IMR-90 (cell line): ENCODE data around the gene FOSL1. TPM values are rescaled to one million over a fixed set of nuclear protein-coding genes. Genes with fewer than 3 reads are reported as not detected.

ENCODE experiments used
- ATAC-seq: fragments of 200-7000 bp; cut with Tn5 transposase; 2 replicates; pipeline ENCODE4 v1.9.1; 2020; ENCODE audit warnings: low read depth, mild to moderate bottlenecking, moderate library complexity
- BruUV-seq: library from RNA; stranded (reverse); fragments of 400-500 nt; replicated peaks from 2 replicates; lab custom pipeline; 2021; lab: Mats Ljungman, UMichigan
- CTCF ChIA-PET: fragments of 300-600 bp; formaldehyde crosslinking; extraction: SDS; loops from one replicate; lab custom pipeline; 2021; ENCODE audit warnings: antibody characterized with exemption; lab: Yijun Ruan, JAX
- POLR2A ChIA-PET: fragments of 300-600 bp; sonication (Branson Sonifier 250); formaldehyde crosslinking; loops from one replicate; lab custom pipeline; 2022; ENCODE audit warnings: antibody characterized with exemption; ENCODE audit not compliant: unreplicated experiment; lab: Charles Lee
- DNase-seq: peaks from one replicate; pipeline ENCODE4 v3.0.0; 2013
- H2AFZ ChIP-seq: replicated peaks from 2 replicates; pipeline ENCODE3; 2013; ENCODE audit warnings: low read length, mild to moderate bottlenecking; ENCODE audit not compliant: poor library complexity
- H2AK5ac ChIP-seq: 2 replicates; pipeline ENCODE4 v1.6.1; 2013; ENCODE audit warnings: low read depth, low read length, inconsistent platforms
- H2AK9ac ChIP-seq: replicated peaks from 2 replicates; pipeline ENCODE3; 2013; ENCODE audit warnings: mild to moderate bottlenecking, low read depth, low read length, moderate library complexity; ENCODE audit not compliant: poor library complexity
- H2BK120ac ChIP-seq: 2 replicates; pipeline ENCODE4 v1.6.1; 2013; ENCODE audit warnings: low read depth, low read length, inconsistent platforms
- H2BK15ac ChIP-seq: 3 replicates; pipeline ENCODE4 v1.6.1; 2013; ENCODE audit warnings: low read depth, low read length, inconsistent platforms
- H2BK20ac ChIP-seq: 2 replicates; pipeline ENCODE4 v1.6.1; 2013; ENCODE audit warnings: low read depth, mild to moderate bottlenecking, inconsistent platforms, low read length, moderate library complexity
- H2BK5ac ChIP-seq: 2 replicates; pipeline ENCODE4 v1.6.1; 2013; ENCODE audit warnings: mild to moderate bottlenecking, low read depth, low read length, inconsistent platforms; ENCODE audit not compliant: poor library complexity, severe bottlenecking
- H3K14ac ChIP-seq: replicated peaks from 2 replicates; pipeline ENCODE4 v1.6.1; 2013; ENCODE audit warnings: low read depth, low read length, inconsistent platforms
- H3K18ac ChIP-seq: 2 replicates; pipeline ENCODE4 v1.6.1; 2013; ENCODE audit warnings: low read depth, low read length, control low read depth
- H3K23ac ChIP-seq: 2 replicates; pipeline ENCODE4 v1.6.1; 2013; ENCODE audit warnings: low read depth, low read length, inconsistent platforms
- H3K27ac ChIP-seq: 2 replicates; pipeline ENCODE4 v1.5.1; 2013; ENCODE audit warnings: mild to moderate bottlenecking, control low read depth, low read length; ENCODE audit not compliant: insufficient read depth
- H3K27me3 ChIP-seq: 2 replicates; pipeline ENCODE4 v1.6.1; 2013; ENCODE audit warnings: low read length; ENCODE audit not compliant: control insufficient read depth, insufficient read depth
- H3K36me3 ChIP-seq: 2 replicates; pipeline ENCODE4 v1.6.1; 2013; ENCODE audit warnings: low read length, mixed read lengths; ENCODE audit not compliant: control insufficient read depth, insufficient read depth
- H3K4ac ChIP-seq: 2 replicates; pipeline ENCODE4 v1.6.1; 2013; ENCODE audit warnings: low read depth, low read length, inconsistent platforms
- H3K4me1 ChIP-seq: 2 replicates; pipeline ENCODE4 v1.6.1; 2013; ENCODE audit warnings: low read length, mixed read lengths; ENCODE audit not compliant: control insufficient read depth, insufficient read depth
- H3K4me2 ChIP-seq: 2 replicates; pipeline ENCODE4 v1.6.1; 2013; ENCODE audit warnings: low read depth, mild to moderate bottlenecking, control low read depth, low read length, moderate library complexity
- H3K4me3 ChIP-seq: 2 replicates; pipeline ENCODE4 v1.5.1; 2013; ENCODE audit warnings: low read depth, mild to moderate bottlenecking, control low read depth, low read length, moderate library complexity; ENCODE audit not compliant: insufficient read depth
- H3K56ac ChIP-seq: 2 replicates; pipeline ENCODE4 v1.6.1; 2013; ENCODE audit warnings: low read length, inconsistent platforms; ENCODE audit not compliant: insufficient read depth; ENCODE audit errors: extremely low read depth
- H3K79me1 ChIP-seq, 2 experiments: 2 replicates each; pipeline ENCODE4 v1.6.1; 2013; ENCODE audit warnings: low read length in 2 of 2, inconsistent platforms in 1 of 2, low read depth in 1 of 2
- H3K9ac ChIP-seq: 2 replicates; pipeline ENCODE4 v1.6.1; 2013; ENCODE audit warnings: low read depth, low read length, control low read depth
- H3K9me1 ChIP-seq: 2 replicates; pipeline ENCODE4 v1.6.1; 2013; ENCODE audit warnings: low read length, inconsistent platforms; ENCODE audit not compliant: insufficient read depth
- H3K9me3 ChIP-seq: 2 replicates; pipeline ENCODE4 v1.6.1; 2013; ENCODE audit warnings: low read length; ENCODE audit not compliant: control insufficient read depth, insufficient read depth
- H4K20me1 ChIP-seq: 2 replicates; pipeline ENCODE4 v1.6.1; 2013; ENCODE audit warnings: low read length, inconsistent platforms; ENCODE audit not compliant: insufficient read depth
- H4K5ac ChIP-seq: 2 replicates; pipeline ENCODE4 v1.6.1; 2013; ENCODE audit warnings: mild to moderate bottlenecking, low read depth, low read length, control low read depth
- H4K8ac ChIP-seq, 2 experiments: 2 replicates each; pipeline ENCODE4 v1.6.1; 2013; ENCODE audit warnings: low read depth in 2 of 2, low read length in 2 of 2, control low read depth in 1 of 2, inconsistent platforms in 1 of 2
- H4K91ac ChIP-seq: 2 replicates; pipeline ENCODE4 v1.6.1; 2013; ENCODE audit warnings: low read depth, low read length, inconsistent platforms; ENCODE audit not compliant: insufficient read depth
- CEBPB ChIP-seq: IDR thresholded peaks from 2 replicates; pipeline ENCODE4 v1.6.1; 2012; ENCODE audit warnings: low read depth, low read length, improper control_type of control experiment
- CHD1 ChIP-seq: IDR thresholded peaks from 2 replicates; pipeline ENCODE4 v1.6.1; 2012; ENCODE audit warnings: low read depth, low read length, improper control_type of control experiment
- CTCF ChIP-seq: conservative IDR thresholded peaks from 2 replicates; pipeline ENCODE4 v1.5.1; 2012; ENCODE audit warnings: mild to moderate bottlenecking, low read depth, low read length, improper control_type of control experiment
- MAFK ChIP-seq: IDR thresholded peaks from 2 replicates; pipeline ENCODE4 v1.6.1; 2012; ENCODE audit warnings: low read depth, low read length, improper control_type of control experiment
- MAZ ChIP-seq: IDR thresholded peaks from 2 replicates; pipeline ENCODE4 v1.6.1; 2012; ENCODE audit warnings: low read depth, mild to moderate bottlenecking, low read length, improper control_type of control experiment, moderate library complexity, borderline replicate concordance
- MXI1 ChIP-seq: IDR thresholded peaks from 2 replicates; pipeline ENCODE4 v1.6.1; 2012; ENCODE audit warnings: low read depth, mild to moderate bottlenecking, low read length, moderate library complexity, borderline replicate concordance
- POLR2A ChIP-seq: IDR thresholded peaks from 2 replicates; pipeline ENCODE4 v1.6.1; 2012; ENCODE audit warnings: mild to moderate bottlenecking, low read depth, low read length
- WGBS, 2 experiments: methylation state at CpG; one replicate each; pipeline versions ENCODE4 v1.1.5 to v1.1.7; 2013; ENCODE audit warnings: missing lambda C conversion rate in 2 of 2; ENCODE audit not compliant: insufficient read length in 1 of 2; ENCODE audit errors: extremely low coverage in 2 of 2; 5-methylcytosine and 5-hydroxymethylcytosine counted together
- dilution Hi-C: fragments of 300-500 bp; cut with HindIII; formaldehyde crosslinking; loops from one replicate; pipeline ENCODE4 v1.14.3; 2018; ENCODE audit warnings: low sequenced_read_pairs; ENCODE audit not compliant: unreplicated experiment
- in situ Hi-C: fragments of 300-500 bp; cut with MboI; formaldehyde crosslinking; loops from 3 replicates; pipeline ENCODE4 v1.14.3; 2019; ENCODE audit warnings: low sequenced_read_pairs, inconsistent platforms, mixed read lengths
- intact Hi-C: fragments of 100-400 bp; cut with micrococcal nuclease; formaldehyde crosslinking; loops from 2 replicates; pipeline ENCODE4 v1.10.0; 2022
- polyA plus RNA-seq, 3 experiments: library from polyadenylated mRNA; depleted of rRNA; stranded (reverse); fragments of >200 nt; gene quantifications; 2 replicates each; pipeline ENCODE4 v1.2.3, GENCODE V29; 2012; ENCODE audit warnings: low replicate concordance in 1 of 3
- total RNA-seq: library from RNA; depleted of rRNA; stranded (reverse); fragments of >200 nt; gene quantifications from 2 replicates; pipeline ENCODE4 v1.2.3, GENCODE V29; 2012

FOSL1 gene
- total and polyA plus RNA-seq, 2 of the 4 experiments (the other 2 are of a cell fraction): 17.2 to 107 TPM

- H2BK5ac ChIP-seq: peak within 1 kb of the TSS; percentile 89
- peak within 1 kb of the TSS; percentile 80 for H3K18ac ChIP-seq
- TF ChIP-seq CTCF (0 out of 2 replicates have a peak, but pooled peaks have one; percentile 7), MAZ (peak; percentile 91), MAFK (no peak), POLR2A (peak; percentile 100), CHD1 (peak; percentile 87; the same call in 1 of the 2 replicates), CEBPB (no peak), MXI1 (peak; percentile 44; the same call in 1 of the 2 replicates)
- peak within 1 kb of the TSS; percentile 40 for H2BK20ac ChIP-seq
- peaks cover 52% of the 10 kb centered on the region for H4K20me1 ChIP-seq
- intact Hi-C loops (loop anchor here (1.0 kb wide), 2 partner anchors 30 to 57 kb away; partner anchors contain the start of gene FIBP), in situ Hi-C loops (no loop called here), dilution Hi-C loops (no loop called here)
- peaks cover 50% of the 10 kb centered on the region for H3K36me3 ChIP-seq
- ChIA-PET POLR2A (interaction anchor here (0.6 to 1.0 kb wide), 8 partner anchors 8 to 560 kb away, joined by 3 to 5 read pairs (median 3); partner anchors contain the start of gene PCNX3), CTCF (interaction anchor here (0.8 to 1.0 kb wide), 2 partner anchors 30 to 40 kb away, joined by 3 read pairs; partner anchors contain the start of gene FIBP)
- peaks cover 23 to 70% of the 10 kb centered on the region in 2 experiments for H3K79me1 ChIP-seq
- H2BK15ac ChIP-seq: peak within 1 kb of the TSS; percentile 93
- H2AK9ac ChIP-seq: peak within 1 kb of the TSS; percentile 100
- H3K56ac ChIP-seq: peak within 1 kb of the TSS; percentile 99
- H3K9me3 ChIP-seq: no peaks in the 10 kb centered on the region
- peak within 1 kb of the TSS; percentile 90 for H2AFZ ChIP-seq
- no peaks in the 10 kb centered on the region for H3K27me3 ChIP-seq
- peak within 1 kb of the TSS; percentile 93 for H3K9ac ChIP-seq
- peak within 1 kb of the TSS; percentile 89 for H3K4me3 ChIP-seq
- 0% methylated on average over 46 of the region's 92 CpGs; no CpG with 5 or more reads in 1 of the 2 experiments for WGBS, 2 experiments
- peak within 1 kb of the TSS; percentile 99 for H3K4ac ChIP-seq
- peak within 1 kb of the TSS; percentile 97 for H3K27ac ChIP-seq
- peak within 1 kb of the TSS; percentile 97 for H4K91ac ChIP-seq
- peak within 1 kb of the TSS; percentile 84 for H3K4me2 ChIP-seq
- H3K9me1 ChIP-seq: peaks cover 29% of the 10 kb centered on the region
- peaks cover 11% of the 10 kb centered on the region for H3K4me1 ChIP-seq
- peak within 1 kb of the TSS; percentile 99 for H3K14ac ChIP-seq
- peak within 1 kb of the TSS; percentile 80 for H4K5ac ChIP-seq
- H2BK120ac ChIP-seq: peak within 1 kb of the TSS; percentile 93
- H2AK5ac ChIP-seq: peak within 1 kb of the TSS; percentile 95
- peak within 1 kb of the TSS; percentile 98 for H3K23ac ChIP-seq
- peak; percentile 97 for DNase-seq
- H4K8ac ChIP-seq: peak within 1 kb of the TSS; percentile 99
- no TSS peak for BruUV-seq
- peak; percentile 62 for ATAC-seq
These were observed 42.1 kb downstream of the FOSL1 start, which contains the start of gene CFL1 for GRCh38 chr11:65857853-65858680. TSS of gene CFL1 (minus strand) at chr11:65858180. CDS start at chr11:65858099, 81 bp downstream.
